ENCODE results near the gene UBALD2. TPM values are rescaled to one million over a fixed set of nuclear protein-coding genes. Genes with fewer than 3 reads are reported as not detected.

Gene UBALD2
- total and polyA plus RNA-seq, 2 of the 8 experiments (the other 6 are each of a cell fraction or from before 2014, with no cell fraction given): 17.8 to 22.6 TPM

DNA sequence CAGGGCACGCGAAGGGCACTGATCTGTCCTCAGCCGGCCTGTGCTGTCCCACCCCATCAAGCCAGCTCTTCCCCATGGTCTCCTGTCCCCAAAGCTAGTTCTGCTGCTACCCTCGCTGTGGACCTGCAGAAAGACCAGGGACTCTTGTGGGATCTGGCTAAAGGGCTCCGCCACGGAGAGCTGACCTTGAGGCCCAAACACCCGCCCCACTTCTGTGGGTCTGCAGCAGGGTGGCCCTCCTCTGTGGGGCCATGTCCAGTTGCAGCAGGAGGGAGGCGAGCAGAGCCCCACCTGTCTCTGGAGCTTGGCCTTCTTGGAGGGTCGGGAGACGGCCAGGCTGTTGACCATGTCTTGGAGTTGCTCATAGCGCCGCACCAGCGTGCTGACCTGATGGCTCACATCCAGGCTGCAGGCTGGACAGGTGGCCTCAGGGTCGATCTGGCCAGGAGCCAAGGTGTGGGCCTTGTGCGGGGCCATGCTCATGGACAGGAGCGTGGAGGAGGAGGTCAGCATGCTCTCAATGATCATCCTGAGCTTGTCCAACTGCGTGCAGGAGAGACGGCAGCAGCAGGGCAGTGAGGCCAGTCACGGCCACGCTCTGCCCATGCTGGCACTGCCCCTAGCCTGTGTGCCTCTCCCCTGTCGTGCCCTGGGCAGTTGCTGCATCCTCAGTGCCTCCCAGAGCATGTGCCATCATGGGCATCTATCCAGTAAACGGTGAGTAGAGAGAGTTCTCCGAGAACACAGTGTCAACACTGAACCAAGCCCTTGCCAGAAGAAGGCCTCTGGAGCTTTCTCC lies 16.6 kb downstream of the UBALD2 start (continued):
- TF ChIP-seq EP300 (IDR thresholded peaks at IDR 0.05; ENCODE audit: borderline replicate concordance in 1 of 2, low read depth in 2 of 2, low read length in 2 of 2): no peak
- no peak for TF ChIP-seq SIRT6 (IDR thresholded peaks at IDR 0.05; ENCODE audit: low read length)
- TF ChIP-seq CBX5 (IDR thresholded peaks at IDR 0.05; ENCODE audit: low read depth, low read length): no peak
- TF ChIP-seq RAD21 (IDR thresholded peaks at IDR 0.05 in 1 of 2, conservative IDR thresholded peaks at IDR 0.05 in 1 of 2; ENCODE audit: low read depth in 2 of 2, low read length in 2 of 2): no peak

Data from H1 (cell line).